GM23338 (cell line): ENCODE results near the gene EXOC4. TPM values are rescaled to one million over a fixed set of nuclear protein-coding genes. Genes with fewer than 3 reads are reported as not detected.

Experiments
- ATAC-seq: fragments of 200-7000 bp; cut with Tn5 transposase; 3 replicates; pipeline ENCODE4 v1.9.1; 2020
- DNase-seq: peaks from one replicate; pipeline ENCODE4 v3.0.0-alpha.2; 2015; ENCODE audit warnings: low spot score
- H2AFZ ChIP-seq: fragments of 200-600 bp; sonication (generic); 2 replicates; pipeline ENCODE4 v1.8.0; 2016; ENCODE audit warnings: antibody characterized with exemption, mild to moderate bottlenecking, moderate library complexity
- H3F3A ChIP-seq: fragments of 200-600 bp; sonication (generic); replicated peaks from 2 replicates; pipeline ENCODE4 v1.8.0; 2017; ENCODE audit warnings: antibody characterized with exemption, mixed run types, low read depth
- H3K27ac ChIP-seq: fragments of 200-600 bp; sonication (generic); 2 replicates; pipeline ENCODE4 v1.6.1; 2016; ENCODE audit warnings: low read depth
- H3K27me3 ChIP-seq: fragments of 200-600 bp; sonication (generic); 2 replicates; pipeline ENCODE4 v1.8.0; 2016; ENCODE audit warnings: mild to moderate bottlenecking, mixed run types, moderate library complexity; ENCODE audit not compliant: insufficient read depth
- H3K36me3 ChIP-seq: fragments of 200-600 bp; sonication (generic); 2 replicates; pipeline ENCODE4 v1.8.0; 2016; ENCODE audit warnings: mild to moderate bottlenecking; ENCODE audit not compliant: insufficient read depth
- H3K4me1 ChIP-seq: fragments of 200-600 bp; sonication (generic); 2 replicates; pipeline ENCODE4 v1.8.0; 2016; ENCODE audit warnings: mild to moderate bottlenecking, moderate library complexity; ENCODE audit not compliant: insufficient read depth
- H3K4me2 ChIP-seq: fragments of 200-600 bp; sonication (generic); 2 replicates; pipeline ENCODE4 v1.7.1; 2017; ENCODE audit warnings: mixed run types
- H3K4me3 ChIP-seq: fragments of 200-600 bp; sonication (generic); 2 replicates; pipeline ENCODE4 v1.6.1; 2016; ENCODE audit warnings: mixed run types
- H3K79me2 ChIP-seq: fragments of 200-600 bp; sonication (generic); replicated peaks from 2 replicates; pipeline ENCODE4 v1.8.0; 2017; ENCODE audit warnings: mild to moderate bottlenecking; ENCODE audit not compliant: insufficient read depth
- H3K9me2 ChIP-seq: fragments of 200-600 bp; sonication (generic); 2 replicates; pipeline ENCODE4 v1.8.0; 2017; ENCODE audit not compliant: insufficient read depth
- H4K20me1 ChIP-seq: fragments of 200-600 bp; sonication (generic); replicated peaks from 2 replicates; pipeline ENCODE4 v1.8.0; 2017; ENCODE audit warnings: mild to moderate bottlenecking; ENCODE audit not compliant: insufficient read depth
- H3K27ac Mint-ChIP-seq: 2 replicates; pipeline ENCODE4 v1.8.0; 2020; ENCODE audit warnings: inconsistent platforms, mild to moderate bottlenecking, moderate library complexity, mixed read lengths
- H3K27me3 Mint-ChIP-seq: 3 replicates; pipeline ENCODE4 v1.8.0; 2022; ENCODE audit warnings: low read depth, mild to moderate bottlenecking, moderate library complexity, mixed read lengths, inconsistent platforms; ENCODE audit not compliant: insufficient read depth, poor library complexity
- H3K36me3 Mint-ChIP-seq: 3 replicates; pipeline ENCODE4 v1.8.0; 2021; ENCODE audit warnings: low read depth, mild to moderate bottlenecking, inconsistent platforms, moderate library complexity, mixed read lengths
- H3K4me1 Mint-ChIP-seq: 3 replicates; pipeline ENCODE4 v1.8.0; 2020; ENCODE audit warnings: mild to moderate bottlenecking, inconsistent platforms, mixed read lengths
- H3K4me3 Mint-ChIP-seq: 3 replicates; pipeline ENCODE4 v1.8.0; 2021; ENCODE audit warnings: moderate library complexity, mild to moderate bottlenecking, inconsistent platforms, mixed read lengths
- H3K9me3 Mint-ChIP-seq: 3 replicates; pipeline ENCODE4 v1.8.0; 2020; ENCODE audit warnings: moderate library complexity, mild to moderate bottlenecking, inconsistent platforms, mixed read lengths
- CREB1 ChIP-seq: fragments of 250-450 bp; sonication (Bioruptor Pico); IDR thresholded peaks from 2 replicates; pipeline ENCODE4 v1.5.0; 2020; ENCODE audit warnings: low read depth, mild to moderate bottlenecking, moderate library complexity
- CTCF ChIP-seq, 2 experiments: fragments of 200-600 bp in 1 of 2; sonication (generic) in 1 of 2; conservative IDR thresholded peaks; 2 replicates each; pipeline versions ENCODE4 v1.5.1 to v1.6.1; 2016 to 2017; ENCODE audit warnings: antibody characterized with exemption in 2 of 2, low read depth in 2 of 2, mild to moderate bottlenecking in 2 of 2, moderate library complexity in 1 of 2
- ETS1 ChIP-seq: IDR thresholded peaks from 2 replicates; pipeline ENCODE4 v1.6.1; 2016; ENCODE audit warnings: antibody characterized with exemption
- EZH2 ChIP-seq: fragments of 200-600 bp; sonication (generic); IDR thresholded peaks from one replicate; pipeline ENCODE4 v1.8.0; 2017; ENCODE audit warnings: antibody characterized with exemption, mild to moderate bottlenecking, low read depth; ENCODE audit not compliant: unreplicated experiment
- EZH2phosphoT487 ChIP-seq: fragments of 200-600 bp; sonication (generic); IDR thresholded peaks from one replicate; pipeline ENCODE4 v1.8.1; 2018; ENCODE audit warnings: antibody characterized with exemption; ENCODE audit not compliant: unreplicated experiment
- JUNB ChIP-seq: IDR thresholded peaks from one replicate; pipeline ENCODE4 v1.6.1; 2016; ENCODE audit warnings: antibody characterized with exemption; ENCODE audit not compliant: unreplicated experiment
- NANOG ChIP-seq: IDR thresholded peaks from 2 replicates; pipeline ENCODE4 v1.6.1; 2016; ENCODE audit warnings: antibody characterized with exemption, borderline replicate concordance
- POLR2AphosphoS5 ChIP-seq: IDR thresholded peaks from 2 replicates; pipeline ENCODE4 v1.6.1; 2016; ENCODE audit warnings: antibody characterized with exemption, low read depth
- REST ChIP-seq: IDR thresholded peaks from one replicate; pipeline ENCODE4 v1.6.1; 2018; ENCODE audit warnings: antibody characterized with exemption; ENCODE audit not compliant: unreplicated experiment
- STAT1 ChIP-seq: IDR thresholded peaks from one replicate; pipeline ENCODE4 v1.6.1; 2016; ENCODE audit warnings: antibody characterized with exemption; ENCODE audit not compliant: unreplicated experiment
- ZNF114 ChIP-seq: fragments of 250-450 bp; sonication (Bioruptor Pico); IDR thresholded peaks from 2 replicates; pipeline ENCODE4 v1.5.0; 2020; ENCODE audit warnings: mild to moderate bottlenecking, moderate library complexity
- ZNF331 ChIP-seq: fragments of 250-450 bp; sonication (Bioruptor Pico); IDR thresholded peaks from 2 replicates; pipeline ENCODE4 v1.5.0; 2020; ENCODE audit warnings: low read depth, mild to moderate bottlenecking, moderate library complexity
- ZNF462 ChIP-seq: fragments of 250-450 bp; sonication (Bioruptor Pico); IDR thresholded peaks from 2 replicates; pipeline ENCODE4 v1.5.0; 2020; ENCODE audit warnings: mild to moderate bottlenecking, moderate library complexity
- polyA plus RNA-seq: library from polyadenylated mRNA; unstranded; fragments of >200 nt; fragmentation: Nextera tagmentation; extraction: Ambion mirVana; gene quantifications from 2 replicates; pipeline ENCODE4 v1.2.1, GENCODE V29; 2016
- total RNA-seq: library from RNA; depleted of rRNA; stranded (reverse); fragments of >200 nt; shearing (Covaris generic); gene quantifications from 2 replicates; pipeline ENCODE4 v1.2.3, GENCODE V29; 2014

EXOC4 gene
- total and polyA plus RNA-seq, 2 experiments from 2014 or later: 37.5 to 52.7 TPM

GRCh38 chr7:133354546-133355324 lies 101.9 kb downstream of the EXOC4 start:
- Histone ChIP-seq H4K20me1 (no peaks in the 10 kb centered on the region), H3K27ac (peak overlapping the region; percentile 77; the same call in 1 of the 2 replicates), H3K36me3 (peaks cover 4% of the 10 kb centered on the region; the same call in 1 of the 2 replicates), H3K79me2 (peaks cover 32% of the 10 kb centered on the region), H2AFZ (no peak overlapping the region), H3K27me3 (no peaks in the 10 kb centered on the region), H3K9me2 (no peaks in the 10 kb centered on the region), H3K4me2 (peak overlapping the region; percentile 10), H3K4me3 (no peak overlapping the region), H3F3A (no peaks in the 10 kb centered on the region), H3K4me1 (peaks cover 34% of the 10 kb centered on the region)
- peaks cover 30% of the 10 kb centered on the region for H3K36me3 Mint-ChIP-seq
- peak; percentile 45 for ATAC-seq
- no peak overlapping the region; the same call in 2 of the 3 replicates for H3K4me3 Mint-ChIP-seq
- H3K4me1 Mint-ChIP-seq: peaks cover 38% of the 10 kb centered on the region
- peak overlapping the region; percentile 93 for H3K27ac Mint-ChIP-seq
- H3K27me3 Mint-ChIP-seq: peaks cover 8% of the 10 kb centered on the region
- no peak for TF ChIP-seq ETS1
- TF ChIP-seq CTCF (conservative IDR thresholded peaks at IDR 0.05; ENCODE audit: low read depth in 2 of 2): no peak
- TF ChIP-seq NANOG: no peak
- TF ChIP-seq JUNB: no peak
- no peak for TF ChIP-seq STAT1
- TF ChIP-seq POLR2AphosphoS5: no peak
- TF ChIP-seq ZNF114: no peak
- no peak for TF ChIP-seq ZNF331 (CRISPR knock-in tag)
- TF ChIP-seq EZH2phosphoT487: no peak
- TF ChIP-seq ZNF462 (CRISPR knock-in tag): no peak
- TF ChIP-seq EZH2: no peak
- no peak for TF ChIP-seq REST
- no peak for TF ChIP-seq CREB1
- DNase-seq: peak; percentile 51
- peaks cover 17% of the 10 kb centered on the region for H3K9me3 Mint-ChIP-seq
